ENCODE data around the gene ELP5.

ELP5 gene

DNA sequence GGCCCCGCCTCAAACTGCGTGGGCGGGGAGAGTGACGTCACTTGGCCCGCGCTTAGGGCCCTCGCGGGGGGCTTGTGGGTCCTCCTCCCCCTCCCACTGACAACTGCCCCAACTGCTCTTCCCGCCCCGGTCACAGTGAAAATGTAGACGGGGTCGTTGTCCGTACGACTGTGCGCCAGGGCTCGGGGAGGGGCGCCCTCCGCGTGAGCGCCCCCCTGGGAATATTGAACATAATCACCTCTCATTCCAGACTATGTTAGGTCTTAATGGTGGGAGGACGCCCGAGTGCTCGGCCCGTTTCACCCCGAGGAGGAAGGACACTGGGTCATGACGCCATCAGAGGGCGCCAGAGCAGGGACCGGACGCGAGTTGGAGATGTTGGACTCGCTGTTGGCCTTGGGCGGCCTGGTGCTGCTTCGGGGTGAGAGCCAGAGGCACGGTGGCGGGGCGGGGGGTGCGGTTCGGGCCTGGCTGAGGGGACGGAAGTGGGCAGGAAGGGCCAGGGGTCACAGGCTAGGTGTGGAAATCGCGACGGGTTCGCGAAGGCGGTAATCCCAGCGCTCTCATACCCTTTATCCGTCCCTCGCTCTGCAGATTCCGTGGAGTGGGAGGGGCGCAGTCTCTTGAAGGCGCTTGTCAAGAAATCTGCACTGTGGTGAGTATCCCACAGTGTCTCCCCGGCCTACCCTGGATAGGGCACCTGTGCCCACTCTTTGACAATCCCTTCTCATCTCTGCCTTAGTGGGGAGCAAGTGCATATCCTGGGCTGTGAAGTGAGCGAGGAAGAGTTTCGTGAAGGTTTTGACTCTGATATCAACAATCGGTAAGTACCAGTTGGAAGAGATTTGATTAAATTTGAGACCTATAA is at the start of gene ELP5:
Gene ELP5 (plus strand): TSS at position 40 of the 868 bp plus-strand sequence. CDS start 336 bp downstream, at position 376.
- peak; percentile 97 for DNase-seq (ENCODE audit: insufficient read length, low spot score)
- FAIRE-seq: no peak

GRCh38 chr17:7203391-7203790 is 48.6 kb upstream of the ELP5 start:
- DNase-seq (ENCODE audit: insufficient read length, low spot score) (no peak), FAIRE-seq (no peak)

GRCh38 chr17:7204336-7204735 is 47.7 kb upstream of the ELP5 start:
- DNase-seq (ENCODE audit: insufficient read length, low spot score): no peak
- no peak for FAIRE-seq

DNA sequence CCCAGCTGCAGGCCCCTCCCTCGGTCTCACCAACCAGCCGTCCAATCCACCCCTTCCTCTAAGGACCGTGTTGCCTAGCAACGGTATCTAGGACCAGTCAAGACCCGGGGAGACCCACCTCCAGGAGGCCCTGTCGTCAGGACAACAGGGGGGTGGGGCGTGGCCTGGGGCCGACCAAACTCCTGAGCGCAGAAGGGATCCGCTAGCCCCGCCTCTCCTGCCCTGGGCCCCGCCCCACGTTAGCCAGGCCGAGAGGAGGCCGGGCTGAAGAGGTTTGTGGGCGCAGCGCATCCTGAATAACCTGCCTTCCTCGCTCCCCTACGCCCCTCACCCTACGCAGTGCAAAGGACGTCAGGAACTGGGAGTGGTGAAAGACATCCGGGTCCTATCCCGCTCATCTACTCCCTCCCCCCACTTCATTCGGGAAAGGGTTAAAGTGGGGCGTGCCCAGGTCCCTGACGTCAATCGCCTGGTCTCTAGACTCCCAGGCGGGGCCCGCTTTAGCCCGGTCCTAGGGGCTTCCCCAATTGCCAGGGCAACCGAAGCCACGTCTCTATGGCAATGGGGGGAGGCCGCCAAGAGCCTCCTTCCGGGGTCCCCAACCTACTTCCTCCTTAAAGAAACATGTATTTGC is 47.1 kb upstream of the ELP5 start:
- FAIRE-seq: no peak
- DNase-seq (ENCODE audit: insufficient read length, low spot score): no peak

DNA sequence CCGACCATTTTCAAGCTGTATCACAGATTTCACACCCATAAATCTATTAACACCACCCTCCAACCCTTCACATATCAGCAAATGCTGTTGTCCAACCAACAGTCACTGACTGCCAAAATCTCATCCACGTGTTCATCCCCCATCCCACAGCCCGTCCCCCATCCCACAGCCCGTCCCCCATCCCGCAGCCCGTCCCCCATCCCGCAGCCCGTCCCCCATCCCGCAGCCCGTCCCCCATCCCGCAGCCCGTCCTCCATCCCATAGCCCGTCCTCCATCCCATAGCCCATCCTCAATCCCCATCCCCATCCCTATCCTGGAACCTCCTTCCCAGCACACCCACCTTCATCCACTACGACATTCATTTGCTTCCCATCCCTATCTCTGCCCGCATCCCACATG is 46.5 kb upstream of the ELP5 start:
- no peak for FAIRE-seq
- DNase-seq (ENCODE audit: insufficient read length, low spot score): no peak

- FAIRE-seq: peak; percentile 63
- DNase-seq (ENCODE audit: insufficient read length, low spot score): no peak
These were observed 44.7 kb upstream of the ELP5 start for GRCh38 chr17:7207120-7208001.

DNA sequence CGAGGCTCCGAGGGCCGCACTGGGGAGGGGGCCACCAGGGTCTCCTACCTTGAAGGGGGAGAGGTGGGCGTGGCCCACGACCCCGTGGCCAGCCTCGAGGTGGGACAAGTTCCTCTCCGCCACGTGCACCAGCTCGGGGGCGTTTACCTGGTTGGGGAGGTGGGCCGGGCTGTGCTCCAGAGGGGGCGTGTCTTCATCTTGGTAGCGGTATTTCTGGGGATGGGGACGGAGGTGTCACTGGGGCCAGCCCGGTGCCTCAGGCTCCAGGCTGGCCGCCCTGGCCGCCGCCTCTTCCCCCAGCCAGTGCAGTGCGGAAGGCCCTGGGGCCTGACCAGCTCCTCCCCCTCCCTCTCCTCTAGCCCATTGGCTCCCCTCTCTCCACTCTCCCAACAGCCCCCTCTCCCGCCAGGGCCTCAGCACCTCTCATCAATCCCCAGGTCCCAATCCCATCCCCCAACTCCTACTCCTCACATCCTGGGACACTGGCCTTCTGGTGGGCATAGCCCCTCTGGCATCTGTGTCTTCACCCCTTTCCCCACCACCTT is 43.9 kb upstream of the ELP5 start:
- no peak for DNase-seq (ENCODE audit: insufficient read length, low spot score)
- FAIRE-seq: no peak

GRCh38 chr17:7208754-7209460 is 43.1 kb upstream of the ELP5 start:
- no peak for DNase-seq (ENCODE audit: insufficient read length, low spot score)

GRCh38 chr17:7211491-7212273 is 40.3 kb upstream of the ELP5 start:
- DNase-seq (ENCODE audit: insufficient read length, low spot score) (no peak), FAIRE-seq (no peak)

More at GRCh38 chr17:7208754-7209460, 43.1 kb upstream of the ELP5 start:
- no peak for FAIRE-seq

DNA sequence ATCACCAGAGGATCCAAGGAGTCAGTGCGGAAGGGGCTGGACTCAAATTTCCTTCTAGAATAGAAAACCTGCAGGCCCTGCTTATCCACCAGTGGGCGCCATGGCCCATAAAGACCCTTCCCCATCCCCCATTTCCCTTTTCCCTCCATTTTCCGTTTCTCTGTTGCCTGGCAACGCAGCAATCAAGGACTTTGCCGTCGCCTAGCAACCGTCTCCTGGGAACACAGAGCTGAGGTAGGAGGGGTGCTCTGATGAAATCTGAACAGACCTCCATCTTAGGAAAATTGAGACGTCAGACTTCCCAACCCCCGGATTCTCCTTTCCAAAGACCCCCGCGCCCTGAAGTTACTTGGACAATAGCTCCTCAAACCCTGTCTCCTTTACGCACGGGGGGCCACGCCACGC is 38.1 kb upstream of the ELP5 start:
- FAIRE-seq: no peak

DNA sequence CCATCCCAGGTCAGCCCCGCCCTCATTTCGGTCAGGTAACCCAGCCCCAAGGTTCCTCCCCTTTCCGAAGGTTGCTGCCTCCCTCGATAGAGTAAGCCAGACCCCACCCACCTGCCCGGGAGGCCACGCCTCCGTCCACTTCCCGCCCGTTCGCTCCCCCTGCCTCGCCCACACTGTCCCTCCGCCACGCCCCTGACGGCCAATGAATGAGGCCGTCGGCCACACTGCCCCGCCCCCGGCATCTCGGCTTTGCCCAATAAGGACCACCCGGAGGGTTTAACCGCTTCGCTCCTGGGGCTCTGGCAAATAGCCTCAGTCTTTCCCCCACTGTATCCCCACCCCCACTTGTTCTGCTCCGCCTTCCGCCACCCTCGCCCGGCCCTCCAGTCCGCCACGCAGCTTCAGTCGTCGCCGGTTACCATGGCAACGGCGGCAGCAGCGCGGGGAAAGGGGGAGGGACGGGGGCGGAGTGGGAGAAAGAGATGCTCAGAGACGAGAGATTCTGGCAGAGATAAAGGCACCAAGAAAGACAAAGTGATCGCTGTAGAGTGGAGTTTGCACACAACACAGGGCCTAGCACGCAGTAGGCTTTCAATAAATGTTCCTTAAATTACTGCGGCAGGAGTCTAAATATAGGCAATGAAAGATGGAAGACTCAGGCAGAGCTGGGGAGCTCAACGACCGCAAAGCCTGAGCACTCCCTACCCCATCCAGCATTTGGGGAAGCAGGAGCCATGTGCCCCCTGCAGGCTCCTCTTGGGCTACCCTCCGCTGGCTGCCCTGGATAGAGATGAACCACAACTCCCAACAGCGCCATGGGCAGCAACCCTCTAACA is 37.5 kb upstream of the ELP5 start:
- peak; percentile 96 for DNase-seq (ENCODE audit: insufficient read length, low spot score)
- peak; percentile 99 for FAIRE-seq

More for the DNA sequence above, 38.1 kb upstream of the ELP5 start:
- no peak for DNase-seq (ENCODE audit: insufficient read length, low spot score)

DNA sequence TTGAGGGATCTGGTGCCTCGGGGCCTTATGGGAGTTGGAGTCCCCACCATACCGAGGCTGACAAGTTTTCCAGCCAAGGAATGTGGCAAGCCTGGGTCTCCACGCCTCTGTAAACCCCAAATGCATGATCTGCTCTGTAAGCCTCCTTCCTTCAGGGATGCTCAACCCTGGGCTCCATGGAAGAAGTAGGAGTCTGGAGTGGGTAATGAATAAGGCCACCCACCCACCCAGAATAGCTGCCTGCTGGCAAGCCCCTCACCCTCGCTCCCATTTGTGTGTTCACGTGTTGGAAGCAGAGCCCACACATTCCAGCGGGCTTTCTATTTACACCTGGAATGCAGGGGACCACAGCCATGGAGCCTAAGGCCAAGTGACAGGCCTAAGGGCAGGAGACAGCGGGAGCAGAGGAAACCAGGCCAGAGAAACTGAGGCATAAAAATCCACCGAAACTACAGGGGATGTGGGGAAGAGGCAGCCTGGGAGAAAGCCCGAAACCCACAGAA is 36.8 kb upstream of the ELP5 start:
- no peak for FAIRE-seq
- DNase-seq (ENCODE audit: insufficient read length, low spot score): no peak

DNA sequence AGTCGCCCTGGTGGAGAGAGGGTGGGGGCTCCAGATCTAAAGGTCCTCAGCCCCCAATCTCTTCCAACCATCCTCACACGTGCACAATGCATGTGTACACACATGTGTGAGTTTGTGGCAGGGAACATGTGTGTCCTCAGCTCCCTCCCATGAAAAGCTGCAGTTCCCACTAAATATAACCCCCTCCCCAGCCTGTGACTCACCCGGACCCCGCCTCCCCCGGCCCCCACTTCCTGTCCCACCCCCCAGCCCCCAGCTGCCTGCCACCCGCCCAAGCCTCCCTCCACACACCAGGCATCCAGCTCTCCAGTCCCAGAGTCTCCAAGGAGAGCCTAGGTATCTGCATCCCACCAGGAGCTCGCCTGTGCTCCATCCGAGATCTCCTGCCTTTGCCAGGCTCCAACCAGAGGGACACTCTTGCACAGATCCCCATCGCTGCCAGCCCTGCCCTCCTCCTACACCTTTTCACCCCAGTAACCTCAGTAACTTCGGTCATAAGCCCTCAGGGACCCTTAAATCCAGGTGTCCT is 36.3 kb upstream of the ELP5 start:
- FAIRE-seq (no peak), DNase-seq (ENCODE audit: insufficient read length, low spot score) (no peak)

GRCh38 chr17:7216242-7217112 is 35.5 kb upstream of the ELP5 start:
- DNase-seq (ENCODE audit: insufficient read length, low spot score) (no peak), FAIRE-seq (no peak)

DNA sequence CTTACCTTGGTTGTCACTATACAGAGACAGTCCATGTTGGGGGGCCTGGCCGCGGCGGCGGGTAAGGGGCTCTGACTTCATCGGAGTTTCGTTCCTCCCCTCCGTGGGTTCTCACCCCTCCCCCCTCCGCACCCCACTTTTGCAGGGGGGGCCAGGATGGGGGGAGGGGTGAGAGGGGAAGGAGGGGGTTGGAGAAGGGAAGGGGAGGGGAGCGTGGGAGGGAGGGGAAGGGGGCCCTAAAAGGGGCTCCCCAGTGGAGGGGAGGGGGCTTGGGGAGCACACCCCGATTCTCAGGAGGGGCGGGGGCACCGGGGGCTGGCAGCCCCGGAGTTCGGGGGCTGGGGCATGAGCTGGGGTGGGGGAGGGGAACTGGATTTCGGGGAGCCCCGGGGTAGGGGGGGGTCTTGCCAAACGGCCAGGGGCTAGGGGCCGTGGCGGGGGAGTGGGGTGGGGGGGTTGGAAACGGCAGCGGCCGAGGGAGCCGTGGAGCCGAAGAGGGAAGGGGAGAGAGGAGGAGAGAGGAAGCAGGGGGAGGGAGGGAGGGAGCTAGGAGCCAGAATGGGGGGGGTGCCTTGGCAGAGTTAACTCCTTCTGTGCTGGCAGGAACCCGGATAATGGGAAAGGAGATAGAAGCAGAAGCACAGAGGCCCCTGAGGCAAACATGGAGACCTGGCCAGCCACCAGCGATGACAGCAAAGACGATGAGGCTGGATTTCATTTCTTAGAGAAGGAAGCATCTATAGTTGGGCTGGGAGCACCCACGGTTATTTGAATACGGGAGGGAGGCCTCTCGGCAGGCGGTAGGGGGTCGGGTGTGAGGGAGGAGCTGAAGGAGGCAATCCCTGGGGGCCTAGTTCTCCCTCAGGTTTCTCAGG is 34.7 kb upstream of the ELP5 start:
- FAIRE-seq (no peak), DNase-seq (ENCODE audit: insufficient read length, low spot score) (no peak)

GRCh38 chr17:7218166-7218565 is 33.8 kb upstream of the ELP5 start:
- FAIRE-seq: no peak
- no peak for DNase-seq (ENCODE audit: insufficient read length, low spot score)
